ENCODE results near the gene TMEM63A. TPM values are rescaled to one million over a fixed set of nuclear protein-coding genes. Genes with fewer than 3 reads are reported as not detected.

Gene TMEM63A
- total and polyA plus RNA-seq, 2 experiments from 2014 or later: 11.9 to 13.5 TPM

GRCh38 chr1:225860876-225861441 lies 21.2 kb downstream of the TMEM63A start:
- no peak overlapping the region for H3K27ac ChIP-seq
- no peak for TF ChIP-seq EZH2phosphoT487 (IDR thresholded peaks at IDR 0.05; ENCODE audit: insufficient read depth, low read depth)
- TF ChIP-seq EZH2 (IDR thresholded peaks at IDR 0.05; ENCODE audit: insufficient read depth, poor library complexity, severe bottlenecking): no peak
- in situ Hi-C loops (cut with MboI): no loop called here

GRCh38 chr1:225860107-225860506 lies 22.1 kb downstream of the TMEM63A start:
- Histone ChIP-seq H3F3A (ENCODE audit: insufficient read depth) (no peaks in the 10 kb centered on the region), H3K79me2 (ENCODE audit: insufficient read depth) (no peaks in the 10 kb centered on the region), H3K9me3 (ENCODE audit: low read depth) (no peaks in the 10 kb centered on the region), H2AFZ (no peak overlapping the region), H3K9me2 (ENCODE audit: insufficient read depth) (no peaks in the 10 kb centered on the region), H3K36me3 (ENCODE audit: low read depth) (peaks cover 3% of the 10 kb centered on the region; the same call in 1 of the 2 replicates), H4K20me1 (ENCODE audit: insufficient read depth) (no peaks in the 10 kb centered on the region), H3K27ac (no peak overlapping the region), H3K4me1 (ENCODE audit: insufficient read depth) (no peaks in the 10 kb centered on the region), H3K4me2 (ENCODE audit: unreplicated experiment) (no peak overlapping the region), H3K9ac (no peak overlapping the region), H3K27me3 (replicated peaks; ENCODE audit: insufficient read depth) (no peaks in the 10 kb centered on the region), H3K4me3 (no peak overlapping the region)
- 92 to 100% methylated on average over 5 of the region's 5 CpGs for WGBS, 2 experiments (ENCODE audit: low coverage in 1 of 2, low lambda C conversion rate in 2 of 2, missing lambda C conversion rate in 2 of 2)
- in situ Hi-C loops (cut with MboI): no loop called here
- no peak for DNase-seq
- TF ChIP-seq EZH2phosphoT487 (IDR thresholded peaks at IDR 0.05; ENCODE audit: insufficient read depth, low read depth): no peak
- TF ChIP-seq EZH2 (IDR thresholded peaks at IDR 0.05; ENCODE audit: insufficient read depth, poor library complexity, severe bottlenecking): no peak

More at GRCh38 chr1:225860876-225861441, 21.2 kb downstream of the TMEM63A start:
- Histone ChIP-seq H3K9me3 (ENCODE audit: low read depth) (no peaks in the 10 kb centered on the region), H3K27me3 (replicated peaks; ENCODE audit: insufficient read depth) (no peaks in the 10 kb centered on the region), H3F3A (ENCODE audit: insufficient read depth) (no peaks in the 10 kb centered on the region), H3K9ac (no peak overlapping the region), H3K4me1 (ENCODE audit: insufficient read depth) (no peaks in the 10 kb centered on the region), H3K36me3 (ENCODE audit: low read depth) (no peaks in the 10 kb centered on the region; the same call in 1 of the 2 replicates), H3K4me3 (no peak overlapping the region), H4K20me1 (ENCODE audit: insufficient read depth) (no peaks in the 10 kb centered on the region), H3K9me2 (ENCODE audit: insufficient read depth) (no peaks in the 10 kb centered on the region), H3K79me2 (ENCODE audit: insufficient read depth) (no peaks in the 10 kb centered on the region), H2AFZ (no peak overlapping the region), H3K4me2 (ENCODE audit: unreplicated experiment) (no peak overlapping the region)
- no peak for DNase-seq
- WGBS, 2 experiments (ENCODE audit: low coverage in 1 of 2, low lambda C conversion rate in 2 of 2, missing lambda C conversion rate in 2 of 2): 88 to 91% methylated on average over 7 of the region's 7 CpGs

DNA sequence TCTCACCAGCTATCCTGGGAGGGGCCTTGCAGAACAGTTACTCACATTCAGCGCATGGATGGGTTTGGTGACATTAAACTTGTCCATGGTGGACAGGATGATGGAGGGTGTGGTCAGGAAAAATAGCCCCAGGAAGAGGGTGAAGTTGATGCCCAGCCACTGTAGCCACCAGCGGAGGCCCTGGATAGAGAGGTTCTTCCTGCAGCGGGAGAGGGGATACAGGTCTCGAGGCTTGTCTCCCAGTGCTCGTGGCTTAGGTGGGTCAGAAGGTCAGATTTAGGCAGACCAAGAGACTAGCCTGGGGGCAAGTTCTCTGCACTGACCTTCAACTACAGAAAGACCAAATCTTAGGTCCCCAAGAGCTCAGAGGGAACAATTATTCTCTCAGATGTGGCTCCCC lies 23.0 kb downstream of the TMEM63A start:
- no peak for TF ChIP-seq EZH2phosphoT487 (IDR thresholded peaks at IDR 0.05; ENCODE audit: insufficient read depth, low read depth)
- TF ChIP-seq EZH2 (IDR thresholded peaks at IDR 0.05; ENCODE audit: insufficient read depth, poor library complexity, severe bottlenecking): no peak
- no peak overlapping the region for H2AFZ ChIP-seq
- DNase-seq: no peak
- no peak overlapping the region for H3K9ac ChIP-seq
- no peaks in the 10 kb centered on the region for H3K4me1 ChIP-seq (ENCODE audit: insufficient read depth)
- peaks cover 6% of the 10 kb centered on the region; the same call in 1 of the 2 replicates for H3K36me3 ChIP-seq (ENCODE audit: low read depth)
- H3K27ac ChIP-seq: no peak overlapping the region
- H3K79me2 ChIP-seq (ENCODE audit: insufficient read depth): no peaks in the 10 kb centered on the region
- 100% methylated on average over 4 to 5 of the region's 5 CpGs for WGBS, 2 experiments (ENCODE audit: low coverage in 1 of 2, low lambda C conversion rate in 2 of 2, missing lambda C conversion rate in 2 of 2)
- H3F3A ChIP-seq (ENCODE audit: insufficient read depth): no peaks in the 10 kb centered on the region
- no peaks in the 10 kb centered on the region for H3K9me2 ChIP-seq (ENCODE audit: insufficient read depth)
- H4K20me1 ChIP-seq (ENCODE audit: insufficient read depth): no peaks in the 10 kb centered on the region
- H3K4me3 ChIP-seq: no peak overlapping the region
- in situ Hi-C loops (cut with MboI): loop anchor here (10.0 kb wide), 1 partner anchor 116 kb away; no protein-coding TSS in a partner anchor
- H3K27me3 ChIP-seq (replicated peaks; ENCODE audit: insufficient read depth): no peaks in the 10 kb centered on the region
- no peak overlapping the region for H3K4me2 ChIP-seq (ENCODE audit: unreplicated experiment)
- no peaks in the 10 kb centered on the region for H3K9me3 ChIP-seq (ENCODE audit: low read depth)

DNA sequence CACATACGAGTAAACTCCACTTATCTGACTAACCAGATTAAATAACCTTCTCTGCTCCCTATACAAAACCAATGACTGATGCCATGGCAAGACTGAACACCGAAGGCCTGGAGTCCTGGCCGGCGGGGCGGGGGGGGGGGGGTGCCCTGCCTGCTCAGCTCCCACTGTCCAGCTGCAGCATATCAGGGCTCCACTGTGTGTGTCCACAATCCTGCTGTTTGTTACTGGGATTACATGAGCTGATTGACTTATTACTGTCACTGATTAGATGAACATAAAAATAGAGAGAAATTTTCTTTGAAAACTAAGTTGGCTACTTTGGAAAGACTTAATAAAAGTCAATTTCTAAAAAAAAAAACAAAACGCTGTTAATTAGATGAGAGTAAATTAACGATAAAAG lies 24.9 kb downstream of the TMEM63A start:
- H3K27ac ChIP-seq: no peak overlapping the region
- H3K9ac ChIP-seq: no peak overlapping the region
- WGBS, 2 experiments (ENCODE audit: low coverage in 1 of 2, low lambda C conversion rate in 2 of 2, missing lambda C conversion rate in 2 of 2): 77 to 78% methylated on average over 7 of the region's 7 CpGs
- no peaks in the 10 kb centered on the region for H3K4me1 ChIP-seq (ENCODE audit: insufficient read depth)
- in situ Hi-C loops (cut with MboI): loop anchor here (10.0 kb wide), 1 partner anchor 118 kb away; no protein-coding TSS in a partner anchor
- no peaks in the 10 kb centered on the region for H3K9me3 ChIP-seq (ENCODE audit: low read depth)
- no peaks in the 10 kb centered on the region for H3K79me2 ChIP-seq (ENCODE audit: insufficient read depth)
- no peak overlapping the region for H3K4me3 ChIP-seq
- no peaks in the 10 kb centered on the region for H4K20me1 ChIP-seq (ENCODE audit: insufficient read depth)
- no peak for DNase-seq
- TF ChIP-seq EZH2 (IDR thresholded peaks at IDR 0.05; ENCODE audit: insufficient read depth, poor library complexity, severe bottlenecking) (no peak), EZH2phosphoT487 (IDR thresholded peaks at IDR 0.05; ENCODE audit: insufficient read depth, low read depth) (no peak)
- H3K4me2 ChIP-seq (ENCODE audit: unreplicated experiment): no peak overlapping the region
- no peaks in the 10 kb centered on the region for H3K9me2 ChIP-seq (ENCODE audit: insufficient read depth)
- H3K27me3 ChIP-seq (replicated peaks; ENCODE audit: insufficient read depth): no peaks in the 10 kb centered on the region
- peaks cover 6% of the 10 kb centered on the region; the same call in 1 of the 2 replicates for H3K36me3 ChIP-seq (ENCODE audit: low read depth)
- no peaks in the 10 kb centered on the region for H3F3A ChIP-seq (ENCODE audit: insufficient read depth)
- H2AFZ ChIP-seq: no peak overlapping the region
